ENCODE data around the gene YEATS4.

The YEATS4 gene

DNA sequence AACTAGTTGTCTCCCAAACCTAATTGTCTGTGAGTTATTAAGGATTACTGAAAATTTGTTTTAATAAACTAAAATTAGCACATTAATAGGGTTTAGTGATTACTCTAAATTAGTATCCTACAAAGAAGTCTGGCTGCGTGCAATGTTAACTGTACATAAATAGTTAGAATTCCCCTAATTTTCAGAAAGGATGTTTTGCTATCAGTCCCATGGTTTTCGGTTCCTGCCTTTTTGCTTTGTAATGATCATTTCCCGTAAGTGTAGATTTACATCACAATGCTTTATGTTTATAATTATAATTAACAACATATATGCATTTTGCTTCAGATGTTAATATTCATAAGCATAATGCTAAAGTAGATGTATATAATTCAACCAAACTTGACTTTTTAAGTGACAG lies 31.1 kb upstream of the YEATS4 start:
- no peak for TF ChIP-seq CTCF (IDR thresholded peaks at IDR 0.05; ENCODE audit: low read depth, low read length)
- no peak overlapping the region for H3K4me3 ChIP-seq (ENCODE audit: low read depth, low read length)
- in situ Hi-C loops (cut with HindIII; ENCODE audit: low sequenced_read_pairs), result no loop called here
- DNase-seq (ENCODE audit: low read depth, low spot score), result no peak

DNA sequence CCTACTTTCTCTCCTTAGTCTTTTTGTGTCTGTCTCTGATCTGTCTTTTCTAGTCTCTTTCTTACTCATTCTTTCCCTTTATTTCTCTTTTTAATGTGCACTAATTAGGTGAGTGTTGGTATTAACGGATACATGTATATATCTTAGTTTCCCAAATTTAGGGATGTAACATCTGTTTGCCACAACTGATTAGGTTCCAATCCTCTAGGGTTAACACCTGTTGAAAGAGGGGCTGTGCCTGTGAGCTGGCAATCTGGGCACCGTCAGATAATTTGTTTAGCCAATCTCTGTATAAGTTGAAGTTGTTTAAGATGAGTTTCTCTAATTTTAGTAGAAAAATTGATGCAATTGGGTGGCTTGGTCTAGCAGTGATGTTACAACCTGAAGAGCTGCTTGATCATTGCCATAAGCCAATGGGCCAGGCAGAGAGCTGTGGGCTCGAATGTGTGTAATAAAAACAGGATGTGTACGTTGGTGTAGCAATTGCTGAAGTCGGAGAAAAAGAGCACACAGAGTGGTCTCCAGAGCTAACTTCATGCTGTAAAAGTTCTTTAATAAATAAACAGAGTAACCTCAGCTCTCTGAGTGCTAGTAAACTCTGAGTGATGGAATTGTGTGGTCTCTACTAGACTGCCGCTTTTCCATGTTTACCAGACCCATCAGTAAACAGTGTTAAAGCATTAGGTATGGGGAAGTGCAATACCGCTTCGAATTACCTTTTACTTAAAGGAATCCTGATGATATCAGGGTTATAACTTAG lies 29.7 kb upstream of the YEATS4 start:
- in situ Hi-C loops (cut with HindIII; ENCODE audit: low sequenced_read_pairs), result no loop called here
- TF ChIP-seq CTCF (IDR thresholded peaks at IDR 0.05; ENCODE audit: low read depth, low read length), result no peak
- H3K4me3 ChIP-seq (ENCODE audit: low read depth, low read length), result no peak overlapping the region
- DNase-seq (ENCODE audit: low read depth, low spot score), result no peak

- in situ Hi-C loops (cut with HindIII; ENCODE audit: low sequenced_read_pairs), result no loop called here
Measured at GRCh38 chr12:69330475-69331473, 28.8 kb upstream of the YEATS4 start.

DNA sequence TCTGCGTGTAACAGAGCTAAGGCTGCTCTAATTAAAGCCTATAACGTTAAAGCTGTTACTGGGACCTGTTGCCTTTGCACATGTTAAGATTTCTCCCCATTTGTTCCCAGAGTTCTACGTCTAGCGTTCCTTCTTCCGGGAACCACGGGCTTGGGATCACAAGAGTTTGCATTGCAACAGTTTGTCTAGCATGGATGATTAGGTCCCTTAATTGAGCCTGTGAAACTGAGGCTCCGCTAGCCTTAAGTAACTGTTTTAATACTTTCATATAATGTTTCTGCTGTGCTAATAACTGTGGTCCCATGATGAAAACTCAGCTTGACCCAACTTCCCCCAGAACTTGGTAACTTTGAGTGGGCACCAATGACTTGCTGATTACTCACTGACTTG lies 28.0 kb upstream of the YEATS4 start:
- in situ Hi-C loops (cut with HindIII; ENCODE audit: low sequenced_read_pairs), result no loop called here

More at GRCh38 chr12:69330475-69331473, 28.8 kb upstream of the YEATS4 start:
- DNase-seq (ENCODE audit: low read depth, low spot score), result peak; percentile 4
- TF ChIP-seq CTCF (IDR thresholded peaks at IDR 0.05; ENCODE audit: low read depth, low read length), result no peak
- peak overlapping the region; percentile 19 for H3K4me3 ChIP-seq (ENCODE audit: low read depth, low read length)

GRCh38 chr12:69331909-69332684 lies 27.4 kb upstream of the YEATS4 start:
- in situ Hi-C loops (cut with HindIII; ENCODE audit: low sequenced_read_pairs), result no loop called here
- H3K4me3 ChIP-seq (ENCODE audit: low read depth, low read length), result no peak overlapping the region
- TF ChIP-seq CTCF (IDR thresholded peaks at IDR 0.05; ENCODE audit: low read depth, low read length), result no peak
- DNase-seq (ENCODE audit: low read depth, low spot score), result no peak

More for the DNA sequence above, 28.0 kb upstream of the YEATS4 start:
- peak overlapping the region; percentile 19 for H3K4me3 ChIP-seq (ENCODE audit: low read depth, low read length)
- peak; percentile 1 for DNase-seq (ENCODE audit: low read depth, low spot score)
- no peak for TF ChIP-seq CTCF (IDR thresholded peaks at IDR 0.05; ENCODE audit: low read depth, low read length)

GRCh38 chr12:69332815-69333358 lies 26.7 kb upstream of the YEATS4 start:
- no peak for TF ChIP-seq CTCF (IDR thresholded peaks at IDR 0.05; ENCODE audit: low read depth, low read length)
- in situ Hi-C loops (cut with HindIII; ENCODE audit: low sequenced_read_pairs), result no loop called here
- H3K4me3 ChIP-seq (ENCODE audit: low read depth, low read length), result no peak overlapping the region
- no peak for DNase-seq (ENCODE audit: low read depth, low spot score)

Data from astrocyte of the spinal cord (primary cell).